T-cell (primary cell): ENCODE measurements around the gene MLPH. TPM values are rescaled to one million over a fixed set of nuclear protein-coding genes. Genes with fewer than 3 reads are reported as not detected.

ENCODE experiments used
- ATAC-seq, 4 experiments: fragments of 200-7000 bp in 3 of 4; fragments of 150-1000 bp in 1 of 4; cut with Tn5 transposase; replicated peaks in 1 of 4; 1 replicate in 3 of 4; 2 replicates in 1 of 4; pipeline ENCODE4 v1.10.0; 2021; ENCODE audit warnings: moderate library complexity in 3 of 4, mild to moderate bottlenecking in 2 of 4, moderate number of reproducible peaks in 1 of 4
- CTCF ChIA-PET, 2 donors: fragments of 300-600 bp; sonication (Branson Sonifier 250); formaldehyde crosslinking; loops; one replicate each; lab custom pipeline; 2022; ENCODE audit warnings: antibody characterized with exemption in 2 of 2; lab: Charles Lee
- POLR2A ChIA-PET, 2 donors: fragments of 300-600 bp; sonication (Branson Sonifier 250); formaldehyde crosslinking; loops; one replicate each; lab custom pipeline; 2022; ENCODE audit warnings: antibody characterized with exemption in 2 of 2; lab: Charles Lee
- DNase-seq, 35 experiments: peaks; one replicate each; pipeline versions ENCODE4 v3.0.0 to v3.0.0-alpha.2; 2013 to 2023
- H3K27ac ChIP-seq: one replicate; pipeline ENCODE4 v1.5.1; 2013; ENCODE audit warnings: low read length
- H3K27me3 ChIP-seq, 2 experiments: replicated peaks in 1 of 2; 1 replicate in 1 of 2; 2 replicates in 1 of 2; pipeline versions ENCODE4 v1.6.1 to v1.7.0; 2013; ENCODE audit warnings: low read length in 1 of 2, mixed read lengths in 1 of 2; ENCODE audit not compliant: control insufficient read depth in 2 of 2, insufficient read depth in 2 of 2; ENCODE audit errors: extremely low read depth in 1 of 2
- H3K36me3 ChIP-seq, 2 donors: 1 replicate in 1 of 2; 2 replicates in 1 of 2; pipeline versions ENCODE4 v1.6.1 to v1.7.0; 2013; ENCODE audit warnings: low read length in 1 of 2; ENCODE audit not compliant: control insufficient read depth in 2 of 2, insufficient read depth in 1 of 2; ENCODE audit errors: extremely low read depth in 1 of 2
- H3K4me1 ChIP-seq, 2 experiments: 1 replicate in 1 of 2; 2 replicates in 1 of 2; pipeline versions ENCODE4 v1.6.1 to v1.7.0; 2013; ENCODE audit warnings: low read length in 2 of 2, mixed read lengths in 1 of 2; ENCODE audit not compliant: insufficient read depth in 2 of 2, control insufficient read depth in 1 of 2; ENCODE audit errors: extremely low read depth in 1 of 2
- H3K4me3 ChIP-seq, 2 donors: 1 replicate in 1 of 2; 2 replicates in 1 of 2; pipeline versions ENCODE4 v1.5.1 to v1.7.0; 2013; ENCODE audit warnings: mild to moderate bottlenecking in 2 of 2, low read length in 1 of 2, moderate library complexity in 1 of 2; ENCODE audit not compliant: control insufficient read depth in 1 of 2; ENCODE audit errors: extremely low read depth in 1 of 2
- H3K9me3 ChIP-seq: 2 replicates; pipeline ENCODE4 v1.7.0; 2013
- H3K27ac Mint-ChIP-seq, 2 donors: one replicate each; pipeline ENCODE4 v1.8.0; 2020 to 2021; ENCODE audit warnings: mild to moderate bottlenecking in 2 of 2, mixed read lengths in 2 of 2
- H3K27me3 Mint-ChIP-seq, 2 donors: one replicate each; pipeline ENCODE4 v1.8.0; 2021 to 2022; ENCODE audit warnings: mixed read lengths in 2 of 2
- H3K36me3 Mint-ChIP-seq: one replicate; pipeline ENCODE4 v1.8.0; 2021; ENCODE audit warnings: mixed read lengths
- H3K4me1 Mint-ChIP-seq, 3 donors: one replicate each; pipeline ENCODE4 v1.8.0; 2020 to 2022; ENCODE audit warnings: mixed read lengths in 3 of 3, mild to moderate bottlenecking in 1 of 3
- H3K4me3 Mint-ChIP-seq, 3 donors: one replicate each; pipeline ENCODE4 v1.8.0; 2020 to 2022; ENCODE audit warnings: mild to moderate bottlenecking in 3 of 3, mixed read lengths in 3 of 3, moderate library complexity in 3 of 3
- H3K9me3 Mint-ChIP-seq, 3 donors: one replicate each; pipeline ENCODE4 v1.8.0; 2020 to 2022; ENCODE audit warnings: mixed read lengths in 3 of 3
- WGBS: methylation state at CpG from one replicate; pipeline ENCODE4 v1.1.5; 2013; ENCODE audit warnings: missing lambda C conversion rate; ENCODE audit not compliant: insufficient coverage; 5-methylcytosine and 5-hydroxymethylcytosine counted together
- total RNA-seq, 35 experiments: library from RNA in 6 of 35; stranded (reverse) in 6 of 35; fragments of 120-200 nt in 1 of 35; gene quantifications; one replicate each; pipeline versions ENCODE4 v1.2.1 to v1.2.4 and lab custom pipeline; 2013 to 2026

MLPH gene
- total RNA-seq, 5 donors from 2014 or later (not counting 1 experiment from before 2014, with no cell fraction given): 0.55 to 1.4 (median 0.72) TPM; not detected in 2

DNA sequence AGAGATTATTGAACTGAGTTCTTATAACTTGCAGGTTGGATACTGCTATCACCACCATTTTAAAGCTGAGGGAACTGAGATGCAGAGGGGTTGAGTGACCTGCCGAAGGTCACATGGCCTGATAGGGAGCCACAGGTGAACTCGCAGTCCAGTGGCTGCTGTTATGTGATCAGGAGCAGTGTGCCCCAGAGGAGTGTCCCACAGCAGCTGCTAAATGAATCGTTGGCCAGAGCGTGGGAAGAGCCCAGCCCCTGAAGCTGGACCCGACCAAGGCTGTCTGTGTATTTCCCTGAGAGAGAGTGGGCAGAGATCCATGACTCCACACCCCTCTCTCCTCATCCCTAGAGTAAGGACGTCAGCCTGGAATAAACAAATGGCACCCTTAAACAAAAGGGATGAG lies 52.6 kb downstream of the MLPH start:
- no peaks in the 10 kb centered on the region for H3K9me3 Mint-ChIP-seq
- Histone ChIP-seq H3K27ac (no peak overlapping the region), H3K36me3 (no peaks in the 10 kb centered on the region), H3K27me3 (peaks cover 0 to 57% of the 10 kb centered on the region in 2 experiments), H3K4me3 (no peak overlapping the region), H3K9me3 (no peaks in the 10 kb centered on the region), H3K4me1 (no peaks in the 10 kb centered on the region)
- H3K27me3 Mint-ChIP-seq: peaks cover 1 to 8% of the 10 kb centered on the region in 2 donors
- H3K4me1 Mint-ChIP-seq: no peaks in the 10 kb centered on the region
- no peaks in the 10 kb centered on the region for H3K36me3 Mint-ChIP-seq
- DNase-seq (no peak), ATAC-seq (no peak)
- POLR2A ChIA-PET: no interaction called here
- no peak overlapping the region for H3K4me3 Mint-ChIP-seq
- CTCF ChIA-PET: no interaction called here
- 100% methylated on average over 1 of the region's 6 CpGs for WGBS
- no peak overlapping the region for H3K27ac Mint-ChIP-seq

DNA sequence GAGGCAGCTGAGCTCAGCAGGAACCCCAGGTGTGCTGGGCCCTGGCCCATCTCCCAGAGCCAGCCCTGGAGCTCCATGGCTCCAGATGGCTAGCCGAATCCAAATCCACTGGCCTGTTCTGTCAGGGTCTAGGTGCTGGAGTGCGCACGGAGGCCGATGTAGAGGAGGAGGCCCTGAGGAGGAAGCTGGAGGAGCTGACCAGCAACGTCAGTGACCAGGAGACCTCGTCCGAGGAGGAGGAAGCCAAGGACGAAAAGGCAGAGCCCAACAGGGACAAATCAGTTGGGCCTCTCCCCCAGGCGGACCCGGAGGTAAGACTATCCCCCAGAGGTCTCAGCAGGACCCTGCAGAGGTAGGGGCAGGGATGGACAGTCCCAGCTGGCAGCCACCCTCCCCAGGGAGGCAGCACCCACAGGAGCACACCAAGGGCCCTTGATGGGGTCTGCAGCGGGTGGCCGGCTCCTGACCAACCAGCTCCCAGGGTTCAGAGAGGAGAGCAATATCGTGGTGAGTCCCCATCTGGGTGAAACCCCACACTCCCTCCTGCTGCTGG lies 53.2 kb downstream of the MLPH start:
- no peaks in the 10 kb centered on the region for H3K9me3 ChIP-seq
- H3K9me3 Mint-ChIP-seq: no peaks in the 10 kb centered on the region
- ChIA-PET POLR2A (no interaction called here), CTCF (no interaction called here)
- H3K36me3 ChIP-seq: no peaks in the 10 kb centered on the region
- no peaks in the 10 kb centered on the region for H3K4me1 Mint-ChIP-seq
- peaks cover 1 to 8% of the 10 kb centered on the region in 2 donors for H3K27me3 Mint-ChIP-seq
- H3K4me3 ChIP-seq: no peak overlapping the region
- ATAC-seq (no peak), DNase-seq (no peak)
- H3K27ac ChIP-seq: no peak overlapping the region
- H3K27me3 ChIP-seq: peaks cover 0 to 55% of the 10 kb centered on the region in 2 experiments
- H3K27ac Mint-ChIP-seq: no peak overlapping the region
- no peaks in the 10 kb centered on the region for H3K4me1 ChIP-seq
- WGBS: 79% methylated on average over 13 of the region's 13 CpGs
- no peak overlapping the region for H3K4me3 Mint-ChIP-seq
- H3K36me3 Mint-ChIP-seq: no peaks in the 10 kb centered on the region

DNA sequence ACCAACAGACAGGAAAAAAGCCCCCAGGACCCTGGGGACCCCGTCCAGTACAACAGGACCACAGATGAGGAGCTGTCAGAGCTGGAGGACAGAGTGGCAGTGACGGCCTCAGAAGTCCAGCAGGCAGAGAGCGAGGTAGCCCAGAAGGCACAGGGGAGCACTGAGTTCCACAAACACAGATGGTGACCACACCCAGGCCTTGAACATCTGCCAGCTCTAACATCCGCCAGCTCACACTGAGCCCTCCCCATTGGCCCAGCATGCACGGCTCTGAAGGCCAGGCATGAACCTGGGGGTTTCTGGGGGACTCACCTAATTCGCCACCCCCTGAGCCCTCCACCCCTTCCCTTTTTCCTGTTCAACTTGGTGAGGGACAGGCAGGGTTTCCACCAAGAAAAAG lies 53.8 kb downstream of the MLPH start:
- H3K4me1 Mint-ChIP-seq: no peaks in the 10 kb centered on the region
- Histone ChIP-seq H3K4me3 (no peak overlapping the region), H3K4me1 (no peaks in the 10 kb centered on the region), H3K27ac (no peak overlapping the region), H3K27me3 (peaks cover 0 to 55% of the 10 kb centered on the region in 2 experiments), H3K9me3 (no peaks in the 10 kb centered on the region), H3K36me3 (no peaks in the 10 kb centered on the region)
- no peak for DNase-seq
- ATAC-seq: no peak
- WGBS: 69% methylated on average over 4 of the region's 6 CpGs
- ChIA-PET POLR2A (no interaction called here), CTCF (interaction anchor here in 1 of 2 donors (0.6 kb wide), 1 partner anchor 364 kb away, joined by 3 read pairs; no protein-coding TSS in a partner anchor)
- H3K9me3 Mint-ChIP-seq: no peaks in the 10 kb centered on the region
- H3K4me3 Mint-ChIP-seq: no peak overlapping the region
- peaks cover 1 to 8% of the 10 kb centered on the region in 2 donors for H3K27me3 Mint-ChIP-seq
- H3K36me3 Mint-ChIP-seq: no peaks in the 10 kb centered on the region
- H3K27ac Mint-ChIP-seq: no peak overlapping the region

DNA sequence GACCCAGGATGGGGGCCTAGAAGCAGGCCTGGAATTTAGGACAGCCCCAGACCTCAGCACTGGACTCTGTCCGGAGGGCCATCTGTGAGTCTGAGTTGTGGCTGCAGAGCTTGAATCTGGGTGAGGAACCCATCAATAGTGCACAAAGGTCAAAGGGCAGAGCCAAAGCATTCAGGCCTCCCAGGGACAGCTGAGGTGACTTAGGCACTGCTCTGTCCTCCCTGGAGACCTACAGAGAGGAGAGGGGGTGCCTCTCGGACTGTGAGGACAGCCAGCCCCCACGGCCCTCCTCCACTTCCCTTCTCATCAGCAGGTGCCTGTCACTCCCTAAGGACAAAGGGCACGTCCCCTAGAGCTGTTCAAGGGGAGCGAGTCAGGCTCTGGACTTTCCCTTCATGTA lies 54.2 kb downstream of the MLPH start:
- H3K4me3 ChIP-seq: no peak overlapping the region
- ChIA-PET POLR2A (no interaction called here), CTCF (interaction anchor here in 1 of 2 donors (0.6 kb wide), 1 partner anchor 364 kb away, joined by 3 read pairs; no protein-coding TSS in a partner anchor)
- no peak overlapping the region for H3K27ac Mint-ChIP-seq
- H3K4me1 Mint-ChIP-seq: no peaks in the 10 kb centered on the region
- DNase-seq (no peak), ATAC-seq (no peak)
- 76% methylated on average over 3 of the region's 5 CpGs for WGBS
- H3K9me3 ChIP-seq: no peaks in the 10 kb centered on the region
- H3K36me3 ChIP-seq: no peaks in the 10 kb centered on the region
- H3K4me1 ChIP-seq: no peaks in the 10 kb centered on the region
- no peak overlapping the region for H3K27ac ChIP-seq
- H3K27me3 Mint-ChIP-seq: peaks cover 1 to 8% of the 10 kb centered on the region in 2 donors
- no peaks in the 10 kb centered on the region for H3K36me3 Mint-ChIP-seq
- peaks cover 0 to 52% of the 10 kb centered on the region in 2 experiments for H3K27me3 ChIP-seq
- H3K9me3 Mint-ChIP-seq: no peaks in the 10 kb centered on the region
- no peak overlapping the region for H3K4me3 Mint-ChIP-seq

DNA sequence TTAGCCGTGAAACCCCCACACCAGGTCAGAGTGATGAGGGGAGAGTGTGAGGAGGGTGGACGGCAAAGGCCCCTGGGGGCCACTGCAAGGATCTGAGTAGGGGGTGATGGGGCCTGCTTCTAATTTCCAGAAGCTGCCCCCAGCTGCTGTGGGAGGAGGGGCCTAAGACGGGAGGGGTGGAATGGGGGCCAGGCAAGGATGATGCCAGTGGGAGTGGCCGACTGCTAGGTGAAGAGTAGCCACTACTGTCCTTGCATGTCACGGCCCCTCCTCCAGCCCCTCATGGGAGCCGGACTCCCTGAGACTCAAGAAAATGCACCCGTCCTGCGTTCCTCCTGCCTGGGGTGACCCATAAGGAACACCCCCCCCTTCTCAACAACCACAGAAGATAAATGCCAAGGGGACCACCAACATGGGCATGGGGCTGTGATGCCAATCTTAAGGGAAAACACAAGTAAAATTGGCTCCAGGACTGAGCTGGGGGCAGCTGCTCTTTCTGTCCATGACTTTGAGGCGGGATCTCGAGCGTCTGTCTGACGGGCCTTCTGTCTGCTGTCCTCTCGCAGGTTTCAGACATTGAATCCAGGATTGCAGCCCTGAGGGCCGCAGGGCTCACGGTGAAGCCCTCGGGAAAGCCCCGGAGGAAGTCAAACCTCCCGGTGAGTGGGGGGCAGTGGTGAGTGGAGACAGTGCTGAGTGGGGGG lies 55.1 kb downstream of the MLPH start:
- POLR2A ChIA-PET: no interaction called here

DNA sequence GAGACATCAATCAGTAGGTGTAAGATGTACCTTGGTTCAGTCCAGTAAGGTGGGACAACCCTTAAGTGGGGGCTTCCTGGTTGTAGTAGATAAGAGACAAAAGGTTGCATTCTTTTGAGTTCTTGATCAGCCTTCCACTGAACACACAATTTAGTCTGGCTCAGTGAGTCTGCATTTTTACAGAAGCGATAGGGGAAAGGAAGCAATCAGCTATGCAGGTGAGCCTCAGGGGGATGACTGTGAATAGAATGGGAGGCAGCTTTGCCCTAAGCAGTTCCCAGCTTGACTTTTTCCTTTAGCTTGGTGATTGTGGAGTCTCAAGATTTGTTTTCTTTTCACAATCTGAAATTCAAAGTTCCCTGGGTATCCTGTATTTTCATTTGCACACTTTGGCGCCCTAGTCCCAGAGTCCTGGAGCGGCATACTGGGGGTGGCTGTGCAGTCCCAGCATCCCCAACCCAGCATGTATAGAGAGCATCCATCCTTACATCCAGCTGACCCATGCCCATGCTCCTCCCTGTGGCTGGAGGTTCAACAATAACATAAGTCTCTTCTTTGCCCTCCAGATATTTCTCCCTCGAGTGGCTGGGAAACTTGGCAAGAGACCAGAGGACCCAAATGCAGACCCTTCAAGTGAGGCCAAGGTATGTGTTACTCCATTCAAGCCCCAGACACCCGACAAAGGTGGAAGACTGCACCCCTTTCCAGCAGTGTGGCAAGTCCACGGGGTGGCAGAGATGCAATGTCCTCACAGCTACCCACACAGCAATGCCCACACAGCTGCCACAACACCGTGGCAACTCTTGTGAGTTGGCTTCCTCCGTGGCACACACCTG lies 59.2 kb downstream of the MLPH start:
- Histone ChIP-seq H3K27me3 (peaks cover 0 to 13% of the 10 kb centered on the region in 2 experiments), H3K9me3 (no peaks in the 10 kb centered on the region), H3K4me3 (no peak overlapping the region), H3K36me3 (no peaks in the 10 kb centered on the region), H3K27ac (no peak overlapping the region), H3K4me1 (no peaks in the 10 kb centered on the region)
- Mint-ChIP-seq H3K27ac (no peak overlapping the region), H3K4me3 (no peak overlapping the region), H3K9me3 (no peaks in the 10 kb centered on the region), H3K27me3 (peaks cover 3 to 5% of the 10 kb centered on the region in 2 donors), H3K4me1 (no peaks in the 10 kb centered on the region), H3K36me3 (no peaks in the 10 kb centered on the region)
- 85% methylated on average over 2 of the region's 8 CpGs for WGBS
- ChIA-PET POLR2A (no interaction called here), CTCF (no interaction called here)
- DNase-seq: no peak
- ATAC-seq: no peak

More for the DNA sequence above, 55.1 kb downstream of the MLPH start:
- Mint-ChIP-seq H3K27ac (no peak overlapping the region), H3K9me3 (no peaks in the 10 kb centered on the region), H3K27me3 (peaks cover 3 to 8% of the 10 kb centered on the region in 2 donors), H3K36me3 (no peaks in the 10 kb centered on the region), H3K4me1 (no peaks in the 10 kb centered on the region), H3K4me3 (no peak overlapping the region)
- Histone ChIP-seq H3K4me3 (no peak overlapping the region), H3K27me3 (peaks cover 0 to 44% of the 10 kb centered on the region in 2 experiments), H3K27ac (no peak overlapping the region), H3K9me3 (no peaks in the 10 kb centered on the region), H3K4me1 (no peaks in the 10 kb centered on the region), H3K36me3 (no peaks in the 10 kb centered on the region)
- DNase-seq (no peak), ATAC-seq (no peak)
- 87% methylated on average over 16 of the region's 18 CpGs for WGBS
- CTCF ChIA-PET: no interaction called here
